Brain microvascular endothelial cell (primary cell): ENCODE results near the gene RNF186.

Experiments
- DNase-seq: peaks from one replicate; pipeline ENCODE4 v3.0.0-alpha.2; 2020
- H3K27ac ChIP-seq: fragments of 250-450 bp; sonication (Bioruptor Pico); 2 replicates; pipeline ENCODE4 v1.5.1; 2020; ENCODE audit warnings: mild to moderate bottlenecking, moderate library complexity
- H3K27me3 ChIP-seq: fragments of 250-450 bp; sonication (Bioruptor Pico); replicated peaks from 2 replicates; pipeline ENCODE4 v1.5.1; 2020; ENCODE audit warnings: mild to moderate bottlenecking
- H3K36me3 ChIP-seq: fragments of 250-450 bp; sonication (Bioruptor Pico); replicated peaks from 2 replicates; pipeline ENCODE4 v1.5.1; 2020; ENCODE audit warnings: mild to moderate bottlenecking
- H3K4me3 ChIP-seq: 2 replicates; pipeline ENCODE4 v1.5.1; 2011; ENCODE audit warnings: low read depth, mild to moderate bottlenecking, control low read depth, low read length, moderate library complexity
- CTCF ChIP-seq: IDR thresholded peaks from 2 replicates; pipeline ENCODE4 v1.5.1; 2011; ENCODE audit warnings: low read depth, mild to moderate bottlenecking, moderate library complexity, low read length, control low read depth, inconsistent platforms; ENCODE audit errors: missing control alignments
- in situ Hi-C: cut with HindIII; loops from 2 replicates; pipeline ENCODE4 v1.10.0; 2017; ENCODE audit warnings: low sequenced_read_pairs, low pct_ligation_motif_present

The RNF186 gene

GRCh38 chr1:19812875-19813642, 2.0 kb downstream of the RNF186 start:
- H3K27ac ChIP-seq: no peak overlapping the region
- H3K4me3 ChIP-seq: no peak overlapping the region
- DNase-seq: no peak
- no peaks in the 10 kb centered on the region for H3K27me3 ChIP-seq
- TF ChIP-seq CTCF: no peak
- in situ Hi-C loops: no loop called here
- no peaks in the 10 kb centered on the region for H3K36me3 ChIP-seq

GRCh38 chr1:19811206-19811851, 3.8 kb downstream of the RNF186 start:
- peak; percentile 81 for TF ChIP-seq CTCF
- peak; percentile 11 for DNase-seq
- Histone ChIP-seq H3K36me3 (no peaks in the 10 kb centered on the region), H3K4me3 (no peak overlapping the region), H3K27ac (no peak overlapping the region), H3K27me3 (no peaks in the 10 kb centered on the region)
- in situ Hi-C loops: no loop called here

- H3K27me3 ChIP-seq: no peaks in the 10 kb centered on the region
- H3K27ac ChIP-seq: no peak overlapping the region
- in situ Hi-C loops: no loop called here
- no peak overlapping the region for H3K4me3 ChIP-seq
- no peak for DNase-seq
- no peaks in the 10 kb centered on the region for H3K36me3 ChIP-seq
- no peak for TF ChIP-seq CTCF
These were observed 5.9 kb downstream of the RNF186 start for GRCh38 chr1:19809044-19809750.

- Histone ChIP-seq H3K27ac (no peak overlapping the region), H3K36me3 (no peaks in the 10 kb centered on the region), H3K4me3 (no peak overlapping the region), H3K27me3 (no peaks in the 10 kb centered on the region)
- DNase-seq: no peak
- TF ChIP-seq CTCF: no peak
- in situ Hi-C loops: no loop called here
These were observed 6.7 kb downstream of the RNF186 start for GRCh38 chr1:19808351-19808750.

- in situ Hi-C loops: no loop called here
- no peaks in the 10 kb centered on the region for H3K27me3 ChIP-seq
- DNase-seq: peak; percentile 29
- no peak overlapping the region for H3K4me3 ChIP-seq
- TF ChIP-seq CTCF: no peak
- no peaks in the 10 kb centered on the region for H3K36me3 ChIP-seq
- H3K27ac ChIP-seq: no peak overlapping the region
These were observed 10.2 kb downstream of the RNF186 start for GRCh38 chr1:19804831-19805251.
